ENCODE results near the gene PHACTR3.

GRCh38 chr20:59825944-59826759, 221.8 kb downstream of the PHACTR3 start:
- TF ChIP-seq CTCF (optimal IDR thresholded peaks at IDR 0.05 in 1 of 3, IDR thresholded peaks at IDR 0.05 in 1 of 3, conservative IDR thresholded peaks at IDR 0.05 in 1 of 3; ENCODE audit: extremely low read depth in 1 of 3, insufficient read depth in 2 of 3, low read length in 3 of 3): no peak
- no peak for TF ChIP-seq EZH2 (IDR thresholded peaks at IDR 0.05; ENCODE audit: low read length)
